Esophagus (tissue), 2 donors: ENCODE results near the gene TGFB1. TPM values are rescaled to one million over a fixed set of nuclear protein-coding genes. Genes with fewer than 3 reads are reported as not detected.

ENCODE experiments used
- polyA plus RNA-seq, 2 donors: library from polyadenylated mRNA; stranded (reverse); fragments of 200-250 nt; gene quantifications; one replicate each; pipeline ENCODE4 v1.2.3, GENCODE V29; 2013
- donor health status: healthy with polysubstance abuse.
- donor health status: Bipolar disorder and iron deficiency.

TGFB1 gene
- polyA plus RNA-seq, 2 donors: 16.2 to 77.1 TPM

Other genes starting within 250 kb of the TGFB1 start
- gene CYP2F1, start 239.5 kb downstream of the TGFB1 start, polyA plus RNA-seq: 1 to 10 TPM; 2.0 to 2.2 TPM
- gene CYP2S1, start 160.7 kb downstream of the TGFB1 start, polyA plus RNA-seq: 10 to 100 TPM in 1 of 2 donors, 1 to 10 TPM in 1; 8.7 to 10.5 TPM
- gene AXL, start 134.7 kb downstream of the TGFB1 start, polyA plus RNA-seq: 1 to 10 TPM; 1.9 to 4.1 TPM
- 10 to 100 TPM; 64.9 to 73.4 TPM for gene HNRNPUL1, start 89.5 kb downstream of the TGFB1 start, polyA plus RNA-seq
- gene CCDC97, start 43.8 kb downstream of the TGFB1 start, polyA plus RNA-seq: 10 to 100 TPM; 12.2 to 14.0 TPM
- gene B9D2, start 10.2 kb upstream of the TGFB1 start, polyA plus RNA-seq: 1 to 10 TPM; 3.1 to 6.0 TPM
- 10 to 100 TPM; 13.8 to 17.3 TPM for gene TMEM91, start 22.6 kb upstream of the TGFB1 start, polyA plus RNA-seq
- gene EXOSC5, start 43.4 kb upstream of the TGFB1 start, polyA plus RNA-seq: 10 to 100 TPM; 26.3 to 31.9 TPM
- gene BCKDHA, start 43.9 kb upstream of the TGFB1 start, polyA plus RNA-seq: 10 to 100 TPM; 37.0 to 61.8 TPM
- 10 to 100 TPM; 42.9 to 68.8 TPM for gene B3GNT8, start 73.5 kb upstream of the TGFB1 start, polyA plus RNA-seq
- gene DMAC2, start 86.0 kb upstream of the TGFB1 start, polyA plus RNA-seq: 10 to 100 TPM; 22.6 to 38.9 TPM
- not detected for gene ERICH4, start 89.2 kb upstream of the TGFB1 start, polyA plus RNA-seq
- gene CEACAM21, start 222.2 kb upstream of the TGFB1 start, polyA plus RNA-seq: under 1 TPM; 0.24 to 0.66 TPM